ENCODE measurements around the gene VEZF1.
A peak's percentile ranks its signal among the peaks of the same experiment; 100 is the strongest.

Gene VEZF1

DNA sequence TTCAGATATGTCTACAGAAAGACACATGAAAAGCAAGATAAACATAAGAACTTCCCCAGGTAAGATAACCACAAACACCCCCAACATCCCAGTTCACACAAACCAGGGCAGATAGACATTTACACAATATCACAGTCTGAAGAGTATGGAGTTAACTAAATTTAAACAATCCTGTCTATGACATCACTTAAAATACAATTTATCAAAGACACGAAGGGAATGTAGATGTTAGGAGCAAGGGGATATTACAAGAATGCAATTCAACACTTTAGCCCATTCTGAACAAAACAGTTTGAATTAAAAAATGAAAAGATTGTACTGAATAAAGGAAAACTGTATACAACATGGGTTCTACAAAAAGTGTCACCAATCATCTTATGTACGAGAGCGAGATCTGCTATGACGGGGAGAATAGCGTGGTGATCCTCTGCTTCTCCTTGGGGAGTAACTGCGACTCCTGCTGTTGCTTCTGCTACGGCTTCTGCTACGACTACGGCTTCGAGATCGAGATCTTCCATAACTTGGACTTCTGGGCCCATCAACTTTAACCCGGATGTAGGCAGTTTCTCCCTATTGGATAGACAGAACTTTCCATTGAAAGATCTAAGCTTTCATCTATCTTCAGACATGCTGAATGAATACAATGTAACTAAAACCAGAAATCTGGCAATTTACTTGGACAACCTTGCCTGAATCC is 17.1 kb upstream of the VEZF1 start:
- peak overlapping the region; percentile 88 for H3K4me3 ChIP-seq (replicated peaks; ENCODE audit: low read depth, low read length)
- TF ChIP-seq, protein P1, sequence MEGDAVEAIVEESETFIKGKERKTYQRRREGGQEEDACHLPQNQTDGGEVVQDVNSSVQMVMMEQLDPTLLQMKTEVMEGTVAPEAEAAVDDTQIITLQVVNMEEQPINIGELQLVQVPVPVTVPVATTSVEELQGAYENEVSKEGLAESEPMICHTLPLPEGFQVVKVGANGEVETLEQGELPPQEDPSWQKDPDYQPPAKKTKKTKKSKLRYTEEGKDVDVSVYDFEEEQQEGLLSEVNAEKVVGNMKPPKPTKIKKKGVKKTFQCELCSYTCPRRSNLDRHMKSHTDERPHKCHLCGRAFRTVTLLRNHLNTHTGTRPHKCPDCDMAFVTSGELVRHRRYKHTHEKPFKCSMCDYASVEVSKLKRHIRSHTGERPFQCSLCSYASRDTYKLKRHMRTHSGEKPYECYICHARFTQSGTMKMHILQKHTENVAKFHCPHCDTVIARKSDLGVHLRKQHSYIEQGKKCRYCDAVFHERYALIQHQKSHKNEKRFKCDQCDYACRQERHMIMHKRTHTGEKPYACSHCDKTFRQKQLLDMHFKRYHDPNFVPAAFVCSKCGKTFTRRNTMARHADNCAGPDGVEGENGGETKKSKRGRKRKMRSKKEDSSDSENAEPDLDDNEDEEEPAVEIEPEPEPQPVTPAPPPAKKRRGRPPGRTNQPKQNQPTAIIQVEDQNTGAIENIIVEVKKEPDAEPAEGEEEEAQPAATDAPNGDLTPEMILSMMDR (IDR thresholded peaks at IDR 0.05; ENCODE audit: low read length, missing control alignments): no peak
- DNase-seq (ENCODE audit: low read depth): no peak

DNA sequence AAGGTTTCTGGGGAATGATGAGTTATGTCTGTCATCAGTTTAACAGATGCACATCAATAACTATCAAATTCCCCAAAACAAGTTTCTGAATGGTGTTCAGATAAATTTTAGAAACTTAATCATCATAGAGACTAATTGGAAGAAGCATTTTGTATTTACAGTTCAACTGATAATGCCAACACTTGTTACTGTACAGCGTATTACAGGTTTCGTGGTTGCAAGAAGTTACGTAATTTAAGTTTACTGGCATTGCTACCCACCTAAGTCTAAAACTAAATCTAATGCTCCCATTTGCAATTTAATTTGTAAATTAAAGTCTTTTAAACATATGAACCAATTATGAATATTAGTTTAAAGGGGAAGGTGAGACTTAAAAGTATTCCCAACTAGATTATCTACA is 16.0 kb upstream of the VEZF1 start:
- TF ChIP-seq, protein P1 (IDR thresholded peaks at IDR 0.05; ENCODE audit: low read length, missing control alignments): no peak
- no peak for DNase-seq (ENCODE audit: low read depth)
- no peak overlapping the region for H3K4me3 ChIP-seq (replicated peaks; ENCODE audit: low read depth, low read length)

DNA sequence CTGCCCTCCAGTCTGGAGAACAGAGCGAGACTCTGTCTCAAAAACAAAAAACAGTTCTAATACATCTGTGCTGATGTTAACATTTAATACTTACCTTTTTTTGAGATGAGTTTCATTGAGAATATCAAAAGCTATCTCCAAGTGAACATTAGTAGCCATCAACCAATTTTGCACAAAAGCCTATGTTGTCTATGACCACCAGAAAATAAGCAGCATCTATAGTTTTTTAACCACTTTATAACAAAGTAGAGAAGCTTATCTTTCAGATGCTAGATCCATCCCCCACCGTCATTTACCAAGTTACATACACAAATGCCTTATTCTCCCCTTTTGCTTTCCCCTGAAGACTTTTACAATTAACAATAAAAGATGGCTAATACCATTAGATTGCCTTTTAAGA is 14.9 kb upstream of the VEZF1 start:
- DNase-seq (ENCODE audit: low read depth): no peak
- TF ChIP-seq, protein P1 (IDR thresholded peaks at IDR 0.05; ENCODE audit: low read length, missing control alignments): no peak
- H3K4me3 ChIP-seq (replicated peaks; ENCODE audit: low read depth, low read length): no peak overlapping the region

DNA sequence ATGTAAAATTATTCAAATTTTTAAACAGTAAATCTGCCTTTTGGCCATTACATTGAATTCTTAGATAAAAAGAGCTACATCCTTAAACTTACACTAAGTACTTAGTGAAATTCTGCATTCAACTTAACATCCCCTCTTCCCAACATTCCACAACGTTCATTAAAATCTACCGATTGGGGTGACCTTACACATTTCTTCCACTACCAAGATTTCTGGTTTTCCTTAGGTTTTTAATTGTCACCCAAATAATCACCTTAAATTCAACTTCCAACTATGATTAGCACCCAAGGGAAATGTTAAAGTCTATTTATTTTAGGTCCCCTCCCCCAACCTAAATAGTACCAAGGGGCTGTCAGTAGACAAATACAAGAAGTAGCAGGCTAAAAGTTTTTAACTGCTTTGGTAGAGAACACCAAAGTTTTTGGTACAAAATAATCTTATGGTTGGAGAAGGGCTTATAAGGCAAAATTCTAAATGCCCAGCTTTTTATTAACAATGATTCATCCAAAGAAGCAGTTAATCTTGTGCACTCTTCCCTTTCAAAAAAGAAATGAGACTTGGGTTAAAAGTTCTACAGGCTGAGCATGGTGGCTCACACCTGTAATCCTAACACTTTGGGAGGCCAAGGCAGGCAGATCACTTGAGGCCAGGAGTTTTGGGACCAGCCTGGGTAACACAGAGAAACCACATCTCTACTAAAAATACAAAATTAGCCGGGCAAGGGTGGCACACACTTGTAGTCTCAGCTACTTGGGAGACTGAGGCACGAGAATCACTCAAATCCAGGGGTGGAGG is 14.3 kb upstream of the VEZF1 start:
- DNase-seq (ENCODE audit: low read depth): no peak
- H3K4me3 ChIP-seq (replicated peaks; ENCODE audit: low read depth, low read length): no peak overlapping the region
- TF ChIP-seq, protein P1 (IDR thresholded peaks at IDR 0.05; ENCODE audit: low read length, missing control alignments): no peak

DNA sequence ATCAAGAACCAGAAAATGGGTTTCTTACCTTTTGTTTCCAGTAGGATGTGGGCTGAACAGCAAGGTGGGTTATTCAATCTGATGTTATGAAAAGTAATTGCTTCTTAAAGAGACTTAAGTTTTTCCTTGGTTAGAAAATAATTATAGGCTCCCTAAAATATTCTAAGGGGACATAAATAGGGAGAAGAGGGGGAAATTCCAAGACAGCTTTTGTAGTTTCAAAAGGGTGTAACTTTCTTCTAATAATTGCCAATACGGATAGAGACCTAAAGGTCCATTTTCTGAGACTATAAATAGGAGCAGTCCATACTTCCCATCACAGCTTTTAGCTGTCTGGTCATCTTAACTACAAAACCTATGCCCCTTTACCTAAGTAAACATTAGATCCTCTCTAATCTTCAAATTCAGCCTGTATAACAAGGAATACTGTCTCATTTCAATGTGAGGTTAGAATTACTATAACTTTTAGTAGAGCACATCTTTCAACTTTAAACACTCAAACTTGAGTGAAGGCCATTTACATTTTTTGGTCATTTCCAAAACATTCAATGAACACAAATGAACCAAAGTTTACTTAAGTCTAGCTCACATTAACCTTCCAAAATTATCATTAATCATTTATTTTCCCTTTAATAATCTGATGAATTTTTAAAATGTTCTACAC is 13.5 kb upstream of the VEZF1 start:
- DNase-seq (ENCODE audit: low read depth): no peak
- TF ChIP-seq, protein P1 (IDR thresholded peaks at IDR 0.05; ENCODE audit: low read length, missing control alignments): no peak
- H3K4me3 ChIP-seq (replicated peaks; ENCODE audit: low read depth, low read length): no peak overlapping the region

DNA sequence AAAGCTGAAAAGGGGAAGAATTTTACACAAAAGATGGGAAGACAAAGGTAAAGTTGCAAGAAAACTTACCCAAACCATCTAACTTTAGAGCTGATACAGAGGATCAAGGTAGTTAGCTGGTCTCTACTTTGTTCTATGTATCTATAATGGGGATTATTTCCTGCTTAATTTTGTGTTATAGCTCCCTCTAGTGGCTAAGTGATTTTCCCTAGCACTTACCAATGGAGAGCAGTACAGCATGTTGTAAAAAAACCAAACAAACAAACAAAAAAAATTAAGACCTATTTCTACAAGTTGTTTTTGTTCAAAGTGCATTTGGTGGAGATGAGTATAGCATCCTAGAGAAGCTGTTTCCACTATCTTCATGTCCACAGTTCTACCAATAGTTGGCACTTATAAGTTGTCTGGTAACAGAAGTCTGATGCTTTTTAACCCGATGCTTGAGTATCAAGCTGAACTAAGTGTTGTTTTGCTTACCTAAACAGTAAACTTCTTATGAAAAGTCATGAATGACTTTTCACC is 11.5 kb upstream of the VEZF1 start:
- H3K4me3 ChIP-seq (replicated peaks; ENCODE audit: low read depth, low read length): no peak overlapping the region
- TF ChIP-seq, protein P1 (IDR thresholded peaks at IDR 0.05; ENCODE audit: low read length, missing control alignments): peak; percentile 83
- peak; percentile 87 for DNase-seq (ENCODE audit: low read depth)
